ENCODE results near the gene CPEB3. TPM values are rescaled to one million over a fixed set of nuclear protein-coding genes. Genes with fewer than 3 reads are reported as not detected.
"Not testable (repeated sequence)": the region's sequence is repeated elsewhere in the genome, so short reads cannot be mapped to it uniquely, and the experiment has no call there.

The CPEB3 gene
- total and polyA plus RNA-seq, 9 donors: 2.3 to 6.6 (median 5.6) TPM

DNA sequence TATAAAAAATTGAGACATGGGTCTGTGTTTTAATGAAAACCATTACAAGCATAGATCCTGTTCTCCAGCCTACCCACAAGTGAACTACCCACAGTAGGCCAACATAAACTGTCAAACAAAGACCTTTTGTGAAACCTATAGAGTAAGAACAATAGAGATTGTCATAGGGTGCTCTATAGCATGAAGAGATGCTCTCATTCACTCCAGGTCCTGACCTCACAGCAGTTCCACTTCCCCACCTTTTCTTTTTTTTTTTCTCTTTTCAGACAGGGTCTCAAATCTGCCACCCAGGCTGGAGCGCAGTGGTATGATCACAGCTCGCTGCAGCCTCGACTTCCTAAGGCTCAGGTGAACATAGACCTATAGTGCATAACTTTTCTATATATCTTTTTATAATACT, 72.3 kb downstream of the CPEB3 start:
- no peaks in the 10 kb centered on the region for H3K9me3 ChIP-seq
- TF ChIP-seq, protein P1, sequence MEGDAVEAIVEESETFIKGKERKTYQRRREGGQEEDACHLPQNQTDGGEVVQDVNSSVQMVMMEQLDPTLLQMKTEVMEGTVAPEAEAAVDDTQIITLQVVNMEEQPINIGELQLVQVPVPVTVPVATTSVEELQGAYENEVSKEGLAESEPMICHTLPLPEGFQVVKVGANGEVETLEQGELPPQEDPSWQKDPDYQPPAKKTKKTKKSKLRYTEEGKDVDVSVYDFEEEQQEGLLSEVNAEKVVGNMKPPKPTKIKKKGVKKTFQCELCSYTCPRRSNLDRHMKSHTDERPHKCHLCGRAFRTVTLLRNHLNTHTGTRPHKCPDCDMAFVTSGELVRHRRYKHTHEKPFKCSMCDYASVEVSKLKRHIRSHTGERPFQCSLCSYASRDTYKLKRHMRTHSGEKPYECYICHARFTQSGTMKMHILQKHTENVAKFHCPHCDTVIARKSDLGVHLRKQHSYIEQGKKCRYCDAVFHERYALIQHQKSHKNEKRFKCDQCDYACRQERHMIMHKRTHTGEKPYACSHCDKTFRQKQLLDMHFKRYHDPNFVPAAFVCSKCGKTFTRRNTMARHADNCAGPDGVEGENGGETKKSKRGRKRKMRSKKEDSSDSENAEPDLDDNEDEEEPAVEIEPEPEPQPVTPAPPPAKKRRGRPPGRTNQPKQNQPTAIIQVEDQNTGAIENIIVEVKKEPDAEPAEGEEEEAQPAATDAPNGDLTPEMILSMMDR (IDR thresholded peaks at IDR 0.05): no peak
- no peak for TF ChIP-seq EP300 (IDR thresholded peaks at IDR 0.05)
- TF ChIP-seq POLR2A (IDR thresholded peaks at IDR 0.05): no peak
- no peaks in the 10 kb centered on the region for H3K27me3 ChIP-seq
- no peaks in the 10 kb centered on the region for H3K36me3 ChIP-seq
- intact Hi-C loops (cut with DNase I): no loop called here
- H3K27ac ChIP-seq: no peak overlapping the region
- H3K4me3 ChIP-seq: no peak overlapping the region
- WGBS, 3 donors: 92 to 98% (median 93%) methylated on average over 3 of the region's 3 CpGs
- no peak for DNase-seq
- H3K4me1 ChIP-seq (ENCODE audit: insufficient read depth): no peaks in the 10 kb centered on the region

DNA sequence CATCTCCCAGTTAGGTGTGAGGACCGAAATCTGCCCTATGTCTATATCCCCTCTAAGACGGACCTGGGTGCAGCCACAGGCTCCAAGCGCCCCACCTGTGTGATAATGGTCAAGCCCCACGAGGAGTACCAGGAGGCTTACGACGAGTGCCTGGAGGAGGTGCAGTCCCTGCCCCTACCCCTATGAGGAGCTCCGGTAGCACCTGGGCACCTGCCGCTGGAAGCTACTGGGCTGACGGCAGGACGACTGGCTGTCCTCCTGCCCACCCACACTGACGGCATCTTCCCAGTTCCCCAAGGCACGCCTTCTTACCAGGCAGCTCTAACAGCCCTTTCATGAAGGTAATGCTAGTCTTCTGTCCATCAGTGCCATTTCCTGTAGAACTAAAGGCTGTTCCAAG, 74.3 kb downstream of the CPEB3 start:
- H3K4me3 ChIP-seq; DNase-seq; H3K36me3 ChIP-seq; H3K9me3 ChIP-seq; H3K27ac ChIP-seq; H3K27me3 ChIP-seq; intact Hi-C loops (cut with DNase I); H3K4me1 ChIP-seq (ENCODE audit: insufficient read depth): not testable (repeated sequence)
- 93 to 95% (median 95%) methylated on average over 12 of the region's 12 CpGs for WGBS, 3 donors

DNA sequence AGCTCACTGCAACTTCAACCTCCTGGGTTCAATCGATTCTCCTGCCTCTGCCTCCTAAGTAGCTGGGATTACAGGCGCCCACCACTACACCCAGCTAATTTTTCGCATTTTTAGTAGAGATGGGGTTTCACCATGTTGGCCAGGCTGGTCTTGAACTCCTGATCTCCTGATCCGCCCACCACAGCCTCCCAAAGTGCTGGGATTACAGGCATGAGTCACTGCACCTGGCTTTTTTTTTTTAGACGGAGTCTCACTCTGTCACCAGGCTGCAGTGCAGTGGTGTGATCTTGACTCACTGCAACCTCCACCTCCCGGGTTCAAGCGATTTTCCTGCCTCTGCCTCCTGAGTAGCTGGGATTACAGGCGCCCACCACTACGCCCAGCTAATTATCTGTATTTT, 75.7 kb downstream of the CPEB3 start:
- intact Hi-C loops (cut with DNase I); H3K4me1 ChIP-seq (ENCODE audit: insufficient read depth); H3K36me3 ChIP-seq; DNase-seq; H3K27me3 ChIP-seq; H3K4me3 ChIP-seq; H3K27ac ChIP-seq; H3K9me3 ChIP-seq: not testable (repeated sequence)
- 92 to 97% (median 94%) methylated on average over 9 of the region's 9 CpGs for WGBS, 3 donors

DNA sequence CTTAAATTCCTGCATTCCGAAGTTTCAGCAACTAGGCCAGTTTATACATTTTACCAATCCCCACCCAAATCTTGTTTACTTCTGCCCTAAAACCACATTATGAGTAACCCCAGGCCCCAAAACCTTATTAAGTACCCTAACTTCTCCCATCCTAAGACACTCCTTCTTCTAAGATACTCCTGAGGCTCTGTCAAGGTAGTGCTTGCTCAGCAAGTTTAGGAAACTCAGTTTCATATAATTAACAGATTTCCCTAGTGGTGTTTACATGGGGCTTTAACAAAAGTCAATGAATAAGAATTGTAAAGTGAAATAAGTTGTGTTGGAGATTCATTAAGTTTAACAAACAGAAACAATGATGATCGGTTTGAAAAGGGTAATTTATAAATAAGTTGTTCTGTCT, 77.8 kb downstream of the CPEB3 start:
- H3K9me3 ChIP-seq: no peaks in the 10 kb centered on the region
- no peak overlapping the region for H3K27ac ChIP-seq
- no peaks in the 10 kb centered on the region for H3K27me3 ChIP-seq
- H3K4me3 ChIP-seq: no peak overlapping the region
- H3K4me1 ChIP-seq (ENCODE audit: insufficient read depth): peaks cover 3% of the 10 kb centered on the region
- no peaks in the 10 kb centered on the region for H3K36me3 ChIP-seq
- no peak for DNase-seq
- intact Hi-C loops (cut with DNase I): no loop called here
- 79 to 83% (median 81%) methylated on average over 2 of the region's 2 CpGs for WGBS, 3 donors
- TF ChIP-seq EP300 (IDR thresholded peaks at IDR 0.05) (no peak), POLR2A (IDR thresholded peaks at IDR 0.05) (no peak)
- TF ChIP-seq, protein P1 (IDR thresholded peaks at IDR 0.05): no peak

DNA sequence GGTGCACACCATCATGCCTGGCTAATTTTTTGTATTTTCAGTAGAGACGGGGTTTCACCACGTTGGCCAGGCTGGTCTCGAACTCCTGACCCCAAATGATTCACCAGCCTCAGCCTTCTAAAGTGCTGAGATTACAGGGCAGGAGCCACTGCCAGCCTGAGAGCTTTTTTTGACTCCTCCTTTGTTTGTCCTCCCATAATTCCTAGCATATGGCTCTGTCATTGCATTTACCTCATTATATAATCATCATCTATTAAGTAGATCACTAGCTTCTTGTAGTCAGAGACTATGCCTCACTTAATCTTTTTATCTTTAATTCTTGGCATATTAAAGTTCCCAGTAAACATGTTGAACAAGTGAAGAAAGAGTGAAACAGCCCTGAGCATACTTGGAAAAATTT, 82.1 kb downstream of the CPEB3 start:
- no peak for TF ChIP-seq POLR2A (IDR thresholded peaks at IDR 0.05)
- no peaks in the 10 kb centered on the region for H3K27me3 ChIP-seq
- H3K36me3 ChIP-seq: no peaks in the 10 kb centered on the region
- no peak for DNase-seq
- no peaks in the 10 kb centered on the region for H3K9me3 ChIP-seq
- 69 to 80% (median 72%) methylated on average over 3 of the region's 3 CpGs for WGBS, 3 donors
- no peak overlapping the region for H3K4me3 ChIP-seq
- H3K4me1 ChIP-seq (ENCODE audit: insufficient read depth): peaks cover 3% of the 10 kb centered on the region
- intact Hi-C loops (cut with DNase I): no loop called here
- H3K27ac ChIP-seq: no peak overlapping the region

DNA sequence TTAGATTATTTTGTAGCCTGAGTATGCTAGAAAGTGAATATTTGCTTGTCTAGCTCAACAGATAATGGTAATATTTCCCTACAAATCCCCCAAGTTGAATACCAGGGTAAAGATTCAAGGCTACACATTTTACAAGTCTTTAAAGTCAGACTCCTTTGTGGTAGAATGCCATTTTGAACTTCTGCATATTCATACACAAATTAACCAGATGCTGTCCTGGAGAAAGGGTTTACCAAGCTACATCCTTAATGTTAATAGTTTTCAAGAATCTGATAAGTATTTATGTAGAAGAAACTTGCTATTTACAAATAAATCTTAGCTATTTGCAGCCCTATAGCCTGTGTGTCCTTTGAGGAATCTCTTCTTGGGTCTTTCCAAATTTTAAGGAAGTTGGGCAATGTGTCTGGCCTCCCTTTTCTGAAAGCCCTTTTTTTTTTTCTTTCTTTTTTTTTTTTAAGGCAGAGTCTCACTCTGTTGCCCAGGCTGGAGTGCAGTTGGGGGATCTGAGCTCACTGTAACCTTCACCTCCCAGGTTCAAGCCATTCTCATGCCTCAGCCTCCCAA, 82.6 kb downstream of the CPEB3 start:
- Histone ChIP-seq H3K27ac (no peak overlapping the region), H3K4me1 (ENCODE audit: insufficient read depth) (peaks cover 3% of the 10 kb centered on the region), H3K27me3 (no peaks in the 10 kb centered on the region), H3K36me3 (no peaks in the 10 kb centered on the region), H3K9me3 (no peaks in the 10 kb centered on the region), H3K4me3 (no peak overlapping the region)
- no peak for DNase-seq
- intact Hi-C loops (cut with DNase I): no loop called here
- TF ChIP-seq, protein P1 (IDR thresholded peaks at IDR 0.05): no peak
- no peak for TF ChIP-seq EP300 (IDR thresholded peaks at IDR 0.05)
- no peak for TF ChIP-seq POLR2A (IDR thresholded peaks at IDR 0.05)

Data from ovary (tissue), 9 donors.